Upper lobe of left lung (tissue), 4 donors: ENCODE data around the gene NAV2.

Source experiments
- CTCF ChIP-seq, 6 experiments: fragments of 450-650 bp in 4 of 6; fragments of 200-600 bp in 2 of 6; sonication (generic) in 2 of 6; IDR thresholded peaks; one replicate each; pipeline ENCODE4 v1.5.1; 2016 to 2019; ENCODE audit warnings: antibody characterized with exemption in 6 of 6
- EP300 ChIP-seq, 4 donors: sonication (generic); formaldehyde crosslinking; IDR thresholded peaks; one replicate each; pipeline ENCODE4 v1.5.1; 2017; ENCODE audit warnings: antibody characterized with exemption in 4 of 4, control low read depth in 2 of 4
- POLR2A ChIP-seq, 4 donors: fragments of 450-650 bp; IDR thresholded peaks; one replicate each; pipeline ENCODE4 v1.5.1; 2016 to 2017; ENCODE audit warnings: antibody characterized with exemption in 4 of 4, mild to moderate bottlenecking in 2 of 4

- TF ChIP-seq CTCF (IDR thresholded peaks at IDR 0.05) (no peak), POLR2A (IDR thresholded peaks at IDR 0.05) (no peak), EP300 (IDR thresholded peaks at IDR 0.05) (no peak)
Measured at GRCh38 chr11:19734171-19734570, 21.5 kb downstream of the NAV2 start.
